Neuronal stem cell (in vitro differentiated cells): ENCODE results near the gene PPP3CA.
A peak's percentile ranks its signal among the peaks of the same experiment; 100 is the strongest.

Experiments used
- DNase-seq: peaks from one replicate; pipeline ENCODE4 v3.0.0-alpha.2; 2013; ENCODE audit warnings: low spot score
- H2AFZ ChIP-seq: one replicate; pipeline ENCODE4 v1.6.1; 2013; ENCODE audit warnings: mild to moderate bottlenecking, low read length, inconsistent platforms
- H2AK5ac ChIP-seq: 2 replicates; pipeline ENCODE4 v1.6.1; 2013; ENCODE audit warnings: low read depth, mild to moderate bottlenecking, inconsistent platforms, low read length, moderate library complexity, mixed read lengths
- H2BK120ac ChIP-seq: 2 replicates; pipeline ENCODE4 v1.6.1; 2013; ENCODE audit warnings: low read depth, mild to moderate bottlenecking, inconsistent platforms, low read length, moderate library complexity, mixed read lengths
- H2BK12ac ChIP-seq: one replicate; pipeline ENCODE4 v1.6.1; 2013; ENCODE audit warnings: low read length, inconsistent platforms
- H2BK15ac ChIP-seq: 2 replicates; pipeline ENCODE4 v1.6.1; 2013; ENCODE audit warnings: mild to moderate bottlenecking, low read length, inconsistent platforms, mixed read lengths
- H2BK5ac ChIP-seq: one replicate; pipeline ENCODE4 v1.6.1; 2013; ENCODE audit warnings: inconsistent platforms, mild to moderate bottlenecking, low read length, moderate library complexity
- H3K14ac ChIP-seq: one replicate; pipeline ENCODE4 v1.6.1; 2013; ENCODE audit warnings: low read length, inconsistent platforms
- H3K18ac ChIP-seq: 2 replicates; pipeline ENCODE4 v1.6.1; 2013; ENCODE audit warnings: low read length, inconsistent platforms
- H3K23ac ChIP-seq: 2 replicates; pipeline ENCODE4 v1.6.1; 2013; ENCODE audit warnings: low read depth, mild to moderate bottlenecking, mixed read lengths, low read length, inconsistent platforms; ENCODE audit not compliant: poor library complexity
- H3K27ac ChIP-seq: replicated peaks from 3 replicates; pipeline ENCODE4 v1.5.1; 2013; ENCODE audit warnings: low read length, inconsistent platforms
- H3K27me3 ChIP-seq, 3 experiments: 2 replicates each; pipeline ENCODE4 v1.6.1; 2013; ENCODE audit warnings: low read length in 3 of 3, mild to moderate bottlenecking in 2 of 3, inconsistent platforms in 1 of 3, low read depth in 1 of 3, mixed read lengths in 1 of 3, moderate library complexity in 1 of 3; ENCODE audit not compliant: control insufficient read depth in 3 of 3, insufficient read depth in 3 of 3
- H3K36me3 ChIP-seq, 2 donors: replicated peaks in 1 of 2; 2 replicates each; pipeline ENCODE4 v1.6.1; 2013; ENCODE audit warnings: low read length in 2 of 2; ENCODE audit not compliant: control insufficient read depth in 2 of 2, insufficient read depth in 2 of 2
- H3K4ac ChIP-seq: 2 replicates; pipeline ENCODE4 v1.6.1; 2013; ENCODE audit warnings: inconsistent platforms, mild to moderate bottlenecking, low read length, moderate library complexity
- H3K4me1 ChIP-seq, 2 donors: 1 replicate in 1 of 2; 2 replicates in 1 of 2; pipeline ENCODE4 v1.6.1; 2013; ENCODE audit warnings: low read length in 2 of 2, low read depth in 1 of 2; ENCODE audit not compliant: control insufficient read depth in 2 of 2, insufficient read depth in 1 of 2
- H3K4me2 ChIP-seq: one replicate; pipeline ENCODE4 v1.6.1; 2013; ENCODE audit warnings: mild to moderate bottlenecking, low read length, inconsistent platforms; ENCODE audit not compliant: insufficient read depth, poor library complexity, severe bottlenecking
- H3K4me3 ChIP-seq, 2 donors: 2 replicates each; pipeline ENCODE4 v1.5.1; 2013; ENCODE audit warnings: low read length in 2 of 2, mild to moderate bottlenecking in 2 of 2, inconsistent platforms in 1 of 2, moderate library complexity in 1 of 2
- H3K79me1 ChIP-seq: one replicate; pipeline ENCODE4 v1.6.1; 2013; ENCODE audit warnings: low read depth, mild to moderate bottlenecking, inconsistent platforms, low read length, moderate library complexity
- H3K9ac ChIP-seq: one replicate; pipeline ENCODE4 v1.6.1; 2013; ENCODE audit warnings: mild to moderate bottlenecking, low read depth, low read length, inconsistent platforms; ENCODE audit not compliant: poor library complexity
- H3K9me3 ChIP-seq, 2 donors: replicated peaks in 1 of 2; 2 replicates each; pipeline versions ENCODE3 to v1.6.1; 2013; ENCODE audit warnings: low read length in 2 of 2, mild to moderate bottlenecking in 2 of 2, inconsistent platforms in 1 of 2, low read depth in 1 of 2, mixed read lengths in 1 of 2, moderate library complexity in 1 of 2; ENCODE audit not compliant: control insufficient read depth in 2 of 2, insufficient read depth in 1 of 2
- H4K8ac ChIP-seq: one replicate; pipeline ENCODE4 v1.6.1; 2013; ENCODE audit warnings: low read depth, mild to moderate bottlenecking, inconsistent platforms, low read length, moderate library complexity
- H4K91ac ChIP-seq: one replicate; pipeline ENCODE4 v1.6.1; 2013; ENCODE audit warnings: low read length, low read depth, mild to moderate bottlenecking, inconsistent platforms; ENCODE audit not compliant: poor library complexity
- WGBS, 2 donors: extraction: QIAGEN DNeasy Blood & Tissue Kit; methylation state at CpG; one replicate each; pipeline ENCODE4 v1.1.7; 2013; ENCODE audit warnings: missing lambda C conversion rate in 2 of 2, mixed read lengths in 1 of 2; ENCODE audit not compliant: insufficient read length in 2 of 2, insufficient replicate concordance in 1 of 2; ENCODE audit errors: extremely low coverage in 2 of 2; 5-methylcytosine and 5-hydroxymethylcytosine counted together

PPP3CA gene

GRCh38 chr4:101277671-101278070, 69.7 kb downstream of the PPP3CA start:
- no peak overlapping the region for H3K9ac ChIP-seq
- no peak overlapping the region for H3K27ac ChIP-seq
- H2BK15ac ChIP-seq = no peak overlapping the region
- H2AK5ac ChIP-seq = no peak overlapping the region
- no peaks in the 10 kb centered on the region for H3K79me1 ChIP-seq
- H3K4ac ChIP-seq = no peak overlapping the region
- H3K36me3 ChIP-seq = no peaks in the 10 kb centered on the region
- H3K27me3 ChIP-seq = no peaks in the 10 kb centered on the region
- no CpG with 5 or more reads among the region's 1 CpG for WGBS, 2 donors
- no peak overlapping the region for H3K18ac ChIP-seq
- H3K23ac ChIP-seq = no peak overlapping the region
- no peak overlapping the region for H4K91ac ChIP-seq
- H3K4me3 ChIP-seq = no peak overlapping the region
- no peak overlapping the region for H2BK12ac ChIP-seq
- H3K4me2 ChIP-seq = no peak overlapping the region
- no peak overlapping the region for H3K14ac ChIP-seq
- H2BK120ac ChIP-seq = no peak overlapping the region
- H2AFZ ChIP-seq = no peak overlapping the region
- no peaks in the 10 kb centered on the region for H3K9me3 ChIP-seq
- no peak overlapping the region for H2BK5ac ChIP-seq
- no peak overlapping the region for H4K8ac ChIP-seq
- peaks cover 2 to 3% of the 10 kb centered on the region in 2 donors for H3K4me1 ChIP-seq
- DNase-seq = no peak

GRCh38 chr4:101276661-101277060, 70.7 kb downstream of the PPP3CA start:
- H2BK120ac ChIP-seq = no peak overlapping the region
- WGBS, 2 donors = no CpG with 5 or more reads among the region's 3 CpGs
- H2BK15ac ChIP-seq = no peak overlapping the region
- H3K18ac ChIP-seq = no peak overlapping the region
- H3K9me3 ChIP-seq = no peaks in the 10 kb centered on the region
- H3K27me3 ChIP-seq = no peaks in the 10 kb centered on the region
- peaks cover 0 to 3% of the 10 kb centered on the region in 2 donors for H3K4me1 ChIP-seq
- no peaks in the 10 kb centered on the region for H3K79me1 ChIP-seq
- H3K4ac ChIP-seq = no peak overlapping the region
- no peak overlapping the region for H4K91ac ChIP-seq
- H2BK12ac ChIP-seq = no peak overlapping the region
- no peak overlapping the region for H2AFZ ChIP-seq
- H3K14ac ChIP-seq = no peak overlapping the region
- H3K9ac ChIP-seq = no peak overlapping the region
- no peak overlapping the region for H4K8ac ChIP-seq
- no peak for DNase-seq
- H3K4me3 ChIP-seq = no peak overlapping the region
- H2BK5ac ChIP-seq = no peak overlapping the region
- no peak overlapping the region for H3K23ac ChIP-seq
- H3K4me2 ChIP-seq = no peak overlapping the region
- no peak overlapping the region for H2AK5ac ChIP-seq
- no peak overlapping the region for H3K27ac ChIP-seq
- H3K36me3 ChIP-seq = no peaks in the 10 kb centered on the region

GRCh38 chr4:101274888-101275752, 72.2 kb downstream of the PPP3CA start:
- no peak for DNase-seq
- Histone ChIP-seq H3K79me1 (no peaks in the 10 kb centered on the region), H3K9ac (no peak overlapping the region), H4K8ac (no peak overlapping the region), H2AK5ac (no peak overlapping the region), H3K4ac (no peak overlapping the region), H4K91ac (no peak overlapping the region), H2AFZ (no peak overlapping the region), H3K4me1 (no peaks in the 10 kb centered on the region), H2BK15ac (no peak overlapping the region), H3K9me3 (no peaks in the 10 kb centered on the region), H3K27ac (no peak overlapping the region), H3K4me3 (no peak overlapping the region), H2BK12ac (peak overlapping the region; percentile 4), H3K36me3 (no peaks in the 10 kb centered on the region), H3K4me2 (no peak overlapping the region), H2BK120ac (no peak overlapping the region), H2BK5ac (no peak overlapping the region), H3K27me3 (no peaks in the 10 kb centered on the region), H3K18ac (no peak overlapping the region), H3K14ac (no peak overlapping the region), H3K23ac (no peak overlapping the region)
- no CpG with 5 or more reads among the region's 7 CpGs for WGBS, 2 donors

- Histone ChIP-seq H2BK120ac (no peak overlapping the region), H3K36me3 (no peaks in the 10 kb centered on the region), H3K4me2 (no peak overlapping the region), H2AK5ac (no peak overlapping the region), H3K27ac (no peak overlapping the region), H3K14ac (no peak overlapping the region), H2AFZ (no peak overlapping the region), H2BK12ac (no peak overlapping the region), H3K4me3 (no peak overlapping the region), H3K18ac (no peak overlapping the region), H3K4me1 (no peaks in the 10 kb centered on the region), H4K8ac (no peak overlapping the region), H3K9ac (no peak overlapping the region), H3K23ac (no peak overlapping the region), H3K79me1 (no peaks in the 10 kb centered on the region), H2BK5ac (no peak overlapping the region), H3K4ac (no peak overlapping the region), H2BK15ac (no peak overlapping the region), H3K27me3 (no peaks in the 10 kb centered on the region), H4K91ac (no peak overlapping the region), H3K9me3 (no peaks in the 10 kb centered on the region)
- DNase-seq = no peak
- no CpG with 5 or more reads among the region's 2 CpGs for WGBS, 2 donors
Observed at GRCh38 chr4:101271516-101271915, 75.8 kb downstream of the PPP3CA start.
